GM19099 (cell line): Measurements from ENCODE around the gene RBM39.

ENCODE experiments used
- POLR2A ChIP-seq: IDR thresholded peaks from 3 replicates; pipeline ENCODE4 v1.6.1; 2011; ENCODE audit warnings: low read depth; ENCODE audit not compliant: insufficient read length; ENCODE audit errors: extremely low read depth

Gene RBM39

DNA sequence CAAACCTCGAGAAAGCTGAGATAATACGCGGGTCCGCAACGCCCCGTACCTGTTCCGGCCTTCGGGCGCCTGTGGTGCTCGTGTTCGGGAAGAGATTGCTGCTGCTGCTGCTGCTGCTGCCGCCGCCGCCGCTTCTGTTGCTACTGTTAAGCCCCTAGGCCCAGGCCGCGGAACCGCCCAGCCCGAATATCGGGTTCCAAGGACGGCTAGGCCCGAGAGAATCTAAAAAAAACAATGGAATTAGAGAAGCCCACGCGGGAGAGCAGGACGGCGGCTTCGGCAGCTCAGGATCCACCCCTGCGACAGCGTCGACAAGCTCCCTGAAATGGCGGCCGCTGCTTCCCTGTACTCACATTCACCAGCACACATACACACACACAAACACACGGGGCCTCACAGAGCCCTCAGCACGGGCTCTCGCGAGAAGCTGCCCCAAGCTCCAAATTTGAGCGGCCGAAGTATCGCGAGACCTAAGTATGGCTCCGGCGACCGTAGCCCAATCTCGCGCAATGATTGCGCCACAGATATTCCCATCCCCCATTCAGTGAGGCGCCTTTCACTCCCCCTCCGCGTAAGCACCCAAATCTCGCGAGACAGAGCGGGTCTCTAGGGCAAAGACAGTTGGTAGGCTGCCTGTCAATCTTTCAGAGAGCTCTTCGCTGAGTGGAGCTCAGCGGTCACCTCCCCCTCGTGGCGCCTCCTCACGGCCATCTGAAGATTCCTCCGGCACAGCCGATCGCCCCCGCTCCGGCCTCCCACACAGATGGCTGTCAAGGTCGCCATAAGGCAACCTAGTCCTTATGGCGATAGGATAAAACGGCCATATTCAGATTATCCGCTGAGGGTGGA, at the start of gene RBM39:
TSS of gene RBM39 (minus strand) at position 369 of the 849 bp plus-strand sequence. CDS start 1,386 bp downstream, outside the sequence.
- TF ChIP-seq POLR2A, result peak; percentile 88

GRCh38 chr20:35791821-35792220, 49.8 kb upstream of the RBM39 start:
- TF ChIP-seq POLR2A, result no peak

- no peak for TF ChIP-seq POLR2A
Observed at GRCh38 chr20:35791097-35791496, 49.0 kb upstream of the RBM39 start.

GRCh38 chr20:35788796-35789195, 46.7 kb upstream of the RBM39 start:
- no peak for TF ChIP-seq POLR2A

- no peak for TF ChIP-seq POLR2A
Observed at GRCh38 chr20:35776513-35777101, 34.5 kb upstream of the RBM39 start.

- no peak for TF ChIP-seq POLR2A
Observed at GRCh38 chr20:35774391-35774790, 32.3 kb upstream of the RBM39 start.

GRCh38 chr20:35773154-35773751, 31.2 kb upstream of the RBM39 start:
- TF ChIP-seq POLR2A, result peak; percentile 24

GRCh38 chr20:35772563-35773058, 30.6 kb upstream of the RBM39 start:
- TF ChIP-seq POLR2A, result no peak

DNA sequence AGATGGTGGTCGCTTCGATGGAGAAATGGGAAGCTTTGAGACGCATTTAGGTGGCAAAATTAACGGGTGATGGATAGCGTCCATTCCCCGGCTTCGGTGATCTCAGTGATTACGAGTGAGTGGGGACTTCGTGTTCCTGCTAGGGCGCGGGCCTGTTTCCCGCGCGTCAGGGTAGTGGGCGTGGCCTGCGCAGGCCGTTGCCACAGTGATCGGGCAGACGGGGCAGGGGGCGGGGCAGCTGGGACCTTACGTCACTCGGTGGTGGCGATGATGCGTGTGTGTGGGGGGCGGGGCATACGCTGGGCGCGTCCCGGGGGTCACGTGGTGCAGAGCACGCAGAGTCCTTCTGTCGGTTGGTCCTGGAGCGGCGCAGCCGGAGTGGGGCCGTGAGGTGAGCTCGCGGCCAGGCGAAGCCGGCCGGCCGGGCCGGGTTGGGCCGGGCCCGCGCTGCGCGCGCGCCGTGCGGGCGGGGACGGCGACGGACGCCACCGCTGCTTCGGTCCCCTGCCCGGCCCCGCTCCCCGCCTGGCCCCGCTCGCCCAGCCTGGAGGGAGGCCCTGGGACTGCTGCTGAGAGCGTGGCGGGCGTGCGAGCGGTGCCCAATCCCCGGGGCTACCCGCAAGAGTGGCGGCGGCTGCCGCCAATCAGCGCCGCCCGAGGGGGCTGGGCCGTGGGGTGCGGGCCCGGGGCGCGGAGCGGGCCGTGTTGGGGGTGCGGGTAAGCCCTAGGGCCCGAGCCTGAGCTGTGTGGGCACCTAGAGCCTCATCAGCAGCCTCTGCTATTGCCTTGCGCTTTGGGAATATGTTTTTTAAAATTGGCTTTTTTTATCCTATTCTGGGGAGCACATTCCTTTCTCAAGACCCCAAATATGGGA, 29.9 kb upstream of the RBM39 start, which contains the start of gene PHF20:
TSS of gene PHF20 (plus strand) at position 327 of the 874 bp plus-strand sequence. CDS start 29,508 bp downstream, outside the sequence.
- TF ChIP-seq POLR2A, result peak; percentile 83

GRCh38 chr20:35771367-35771688, 29.3 kb upstream of the RBM39 start:
- no peak for TF ChIP-seq POLR2A

DNA sequence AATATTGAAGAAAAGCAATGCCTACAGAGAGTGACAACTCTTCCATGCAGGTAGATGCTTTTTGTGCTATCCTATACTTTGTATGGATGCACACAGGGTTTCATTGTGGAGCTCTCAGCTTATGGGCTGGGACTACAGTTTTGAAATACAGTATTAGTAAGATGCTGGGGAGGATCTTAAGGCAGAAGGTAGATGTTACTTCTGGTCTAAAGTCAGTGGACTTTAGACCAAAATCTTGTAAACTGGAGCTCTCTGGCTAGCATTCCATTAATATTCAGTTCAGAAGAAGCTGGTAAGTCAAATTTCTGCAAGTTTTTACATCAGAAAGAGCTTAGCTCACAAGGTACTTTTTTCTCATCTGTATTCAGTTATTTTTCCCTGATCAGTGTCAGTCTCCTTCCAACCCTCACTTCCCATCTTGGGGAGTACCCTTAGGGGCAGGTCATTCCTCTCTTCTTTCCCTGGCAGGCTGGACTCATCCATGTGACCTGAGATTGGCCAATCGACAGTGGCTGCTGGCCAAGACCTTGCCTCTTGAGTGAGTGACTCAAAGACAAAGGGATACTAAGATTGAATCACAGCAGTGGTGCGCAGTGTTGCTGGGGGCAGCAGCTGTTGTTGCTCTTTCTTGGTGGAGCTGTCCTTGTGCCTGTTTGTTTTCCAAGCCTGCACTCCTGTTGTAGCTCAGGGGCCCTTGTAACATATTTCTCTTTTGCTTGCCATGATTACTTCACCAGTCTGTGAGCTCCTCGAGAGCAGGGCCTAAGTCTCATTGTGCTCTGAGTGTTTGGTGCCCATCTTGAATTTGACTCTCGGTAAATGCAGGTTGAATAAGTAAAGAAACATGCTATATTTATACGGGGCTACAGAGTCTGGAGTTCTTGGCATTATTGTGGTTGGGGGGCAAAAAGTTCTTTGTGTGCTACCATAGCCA, 26.9 kb upstream of the RBM39 start:
- TF ChIP-seq POLR2A, result peak; percentile 27

DNA sequence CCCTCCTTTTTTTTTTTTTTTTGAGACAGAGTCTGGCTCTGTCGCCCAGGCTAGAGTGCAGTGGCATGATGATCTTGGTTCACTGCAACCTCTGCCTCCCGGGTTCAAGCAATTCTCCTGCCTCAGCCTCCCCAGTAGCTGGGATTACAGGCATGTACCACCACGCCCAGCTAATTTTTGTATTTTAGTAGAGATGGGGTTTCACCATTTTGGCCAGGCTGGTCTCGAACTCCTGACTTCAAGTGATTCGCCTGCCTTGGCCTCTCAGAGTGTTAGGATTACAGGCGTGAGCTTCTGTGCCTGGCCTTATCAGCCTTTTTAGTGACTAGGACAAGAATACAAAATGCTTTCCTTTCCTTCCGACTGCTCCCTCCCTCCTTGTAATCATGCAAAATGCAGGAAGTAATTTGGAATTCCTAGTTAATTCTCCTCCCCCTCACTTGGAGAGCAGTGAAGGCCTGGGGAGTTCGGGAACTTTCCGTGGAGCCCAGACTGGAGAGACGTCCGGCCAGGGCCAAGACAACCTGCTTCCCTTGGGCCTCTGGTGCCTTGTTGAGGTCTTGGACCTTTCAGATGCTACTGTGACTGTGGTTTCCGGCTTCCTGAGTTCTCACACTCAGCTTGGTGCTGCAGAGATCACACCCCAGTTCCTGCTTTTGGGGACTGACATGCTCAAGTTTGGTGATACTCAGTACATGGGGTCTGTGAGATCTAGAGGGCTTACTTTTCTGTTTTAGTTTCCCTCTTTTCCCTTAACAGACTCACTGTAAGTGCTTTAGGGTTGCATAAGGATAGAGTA, 25.8 kb upstream of the RBM39 start:
- TF ChIP-seq POLR2A, result peak; percentile 84

GRCh38 chr20:35766843-35767242, 24.8 kb upstream of the RBM39 start:
- TF ChIP-seq POLR2A, result no peak

GRCh38 chr20:35762461-35762860, 20.4 kb upstream of the RBM39 start:
- no peak for TF ChIP-seq POLR2A
